ENCODE measurements around the gene TP53. TPM values are rescaled to one million over a fixed set of nuclear protein-coding genes. Genes with fewer than 3 reads are reported as not detected.

Gene TP53
- total RNA-seq, 1 donor = 9.9 TPM

- Histone ChIP-seq H3K27me3 (ENCODE audit: insufficient read depth, low read length) (peaks cover 25% of the 10 kb centered on the region), H3K9me3 (ENCODE audit: low read depth, low read length) (no peaks in the 10 kb centered on the region), H3K4me3 (ENCODE audit: low read length) (no peak overlapping the region), H3K4me1 (ENCODE audit: insufficient read depth, low read length) (peaks cover 14% of the 10 kb centered on the region)
Observed at GRCh38 chr17:7711051-7711755, 23.9 kb upstream of the TP53 start.

GRCh38 chr17:7710301-7710700 lies 23.0 kb upstream of the TP53 start:
- peaks cover 14% of the 10 kb centered on the region for H3K4me1 ChIP-seq (ENCODE audit: insufficient read depth, low read length)
- H3K27me3 ChIP-seq (ENCODE audit: insufficient read depth, low read length) = peaks cover 25% of the 10 kb centered on the region
- no peaks in the 10 kb centered on the region for H3K9me3 ChIP-seq (ENCODE audit: low read depth, low read length)
- H3K4me3 ChIP-seq (ENCODE audit: low read length) = no peak overlapping the region

- peaks cover 23% of the 10 kb centered on the region for H3K4me1 ChIP-seq (ENCODE audit: insufficient read depth, low read length)
- no peak overlapping the region for H3K4me3 ChIP-seq (ENCODE audit: low read length)
- no peaks in the 10 kb centered on the region for H3K9me3 ChIP-seq (ENCODE audit: low read depth, low read length)
- peaks cover 33% of the 10 kb centered on the region for H3K27me3 ChIP-seq (ENCODE audit: insufficient read depth, low read length)
Observed at GRCh38 chr17:7709031-7709430, 21.7 kb upstream of the TP53 start.

GRCh38 chr17:7707858-7708750 lies 20.8 kb upstream of the TP53 start:
- Histone ChIP-seq H3K4me1 (ENCODE audit: insufficient read depth, low read length) (peaks cover 23% of the 10 kb centered on the region), H3K9me3 (ENCODE audit: low read depth, low read length) (no peaks in the 10 kb centered on the region), H3K27me3 (ENCODE audit: insufficient read depth, low read length) (peaks cover 35% of the 10 kb centered on the region), H3K4me3 (ENCODE audit: low read length) (no peak overlapping the region)

GRCh38 chr17:7707446-7707845 lies 20.2 kb upstream of the TP53 start:
- Histone ChIP-seq H3K9me3 (ENCODE audit: low read depth, low read length) (no peaks in the 10 kb centered on the region), H3K4me3 (ENCODE audit: low read length) (no peak overlapping the region), H3K27me3 (ENCODE audit: insufficient read depth, low read length) (peaks cover 35% of the 10 kb centered on the region), H3K4me1 (ENCODE audit: insufficient read depth, low read length) (peaks cover 23% of the 10 kb centered on the region)

- Histone ChIP-seq H3K4me3 (ENCODE audit: low read length) (no peak overlapping the region), H3K9me3 (ENCODE audit: low read depth, low read length) (no peaks in the 10 kb centered on the region), H3K4me1 (ENCODE audit: insufficient read depth, low read length) (peaks cover 23% of the 10 kb centered on the region), H3K27me3 (ENCODE audit: insufficient read depth, low read length) (peaks cover 34% of the 10 kb centered on the region)
Observed at GRCh38 chr17:7706631-7707354, 19.5 kb upstream of the TP53 start.

GRCh38 chr17:7705269-7706255 lies 18.3 kb upstream of the TP53 start:
- H3K27me3 ChIP-seq (ENCODE audit: insufficient read depth, low read length) = peaks cover 32% of the 10 kb centered on the region
- H3K4me1 ChIP-seq (ENCODE audit: insufficient read depth, low read length) = peaks cover 15% of the 10 kb centered on the region
- H3K9me3 ChIP-seq (ENCODE audit: low read depth, low read length) = no peaks in the 10 kb centered on the region
- no peak overlapping the region for H3K4me3 ChIP-seq (ENCODE audit: low read length)

- peaks cover 9% of the 10 kb centered on the region for H3K4me1 ChIP-seq (ENCODE audit: insufficient read depth, low read length)
- peaks cover 32% of the 10 kb centered on the region for H3K27me3 ChIP-seq (ENCODE audit: insufficient read depth, low read length)
- no peaks in the 10 kb centered on the region for H3K9me3 ChIP-seq (ENCODE audit: low read depth, low read length)
- no peak within 1 kb of the TSS for H3K4me3 ChIP-seq (ENCODE audit: low read length)
Observed at GRCh38 chr17:7704601-7705268, 17.4 kb upstream of the TP53 start, which contains the start of gene EFNB3. EFNB3 (plus strand) TSS chr17:7705202; CDS start chr17:7705599, 397 bp downstream.

GRCh38 chr17:7703584-7704479 lies 16.5 kb upstream of the TP53 start:
- Histone ChIP-seq H3K4me3 (ENCODE audit: low read length) (no peak overlapping the region), H3K27me3 (ENCODE audit: insufficient read depth, low read length) (peaks cover 32% of the 10 kb centered on the region), H3K4me1 (ENCODE audit: insufficient read depth, low read length) (peaks cover 9% of the 10 kb centered on the region), H3K9me3 (ENCODE audit: low read depth, low read length) (no peaks in the 10 kb centered on the region)

- peaks cover 9% of the 10 kb centered on the region for H3K4me1 ChIP-seq (ENCODE audit: insufficient read depth, low read length)
- no peaks in the 10 kb centered on the region for H3K9me3 ChIP-seq (ENCODE audit: low read depth, low read length)
- H3K27me3 ChIP-seq (ENCODE audit: insufficient read depth, low read length) = peaks cover 32% of the 10 kb centered on the region
- H3K4me3 ChIP-seq (ENCODE audit: low read length) = no peak overlapping the region
Observed at GRCh38 chr17:7702776-7703175, 15.5 kb upstream of the TP53 start.

- peaks cover 27% of the 10 kb centered on the region for H3K27me3 ChIP-seq (ENCODE audit: insufficient read depth, low read length)
- no peak overlapping the region for H3K4me3 ChIP-seq (ENCODE audit: low read length)
- no peaks in the 10 kb centered on the region for H3K9me3 ChIP-seq (ENCODE audit: low read depth, low read length)
- H3K4me1 ChIP-seq (ENCODE audit: insufficient read depth, low read length) = peaks cover 9% of the 10 kb centered on the region
Observed at GRCh38 chr17:7701681-7702080, 14.4 kb upstream of the TP53 start.

- peaks cover 15% of the 10 kb centered on the region for H3K27me3 ChIP-seq (ENCODE audit: insufficient read depth, low read length)
- H3K9me3 ChIP-seq (ENCODE audit: low read depth, low read length) = no peaks in the 10 kb centered on the region
Observed at GRCh38 chr17:7700510-7700909, 13.2 kb upstream of the TP53 start.

More at GRCh38 chr17:7700510-7700909, 13.2 kb upstream of the TP53 start:
- Histone ChIP-seq H3K4me3 (ENCODE audit: low read length) (no peak overlapping the region), H3K4me1 (ENCODE audit: insufficient read depth, low read length) (peaks cover 9% of the 10 kb centered on the region)

Measured in mononuclear cell (primary cell).